ENCODE data around the gene RHBDD1.

The RHBDD1 gene

DNA sequence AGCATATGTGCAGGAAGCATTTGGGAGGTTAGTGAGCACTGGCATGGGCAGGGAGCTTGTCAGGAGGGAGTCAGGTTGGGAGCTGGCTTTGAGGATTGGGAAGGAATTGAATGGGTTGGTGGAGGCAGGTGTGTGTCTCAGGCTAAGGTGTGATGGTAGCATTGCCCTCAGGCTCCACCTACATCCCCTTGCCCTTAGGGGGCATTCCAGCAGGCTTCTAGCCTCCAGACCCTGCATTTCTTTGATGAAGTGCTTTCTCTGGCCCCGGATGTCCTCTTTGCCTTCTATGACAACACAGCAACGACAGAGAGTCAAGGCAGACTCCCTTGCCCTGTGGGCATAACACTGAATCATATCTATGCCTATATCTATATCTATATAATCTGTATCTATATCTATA is 13.5 kb downstream of the RHBDD1 start:
- Mint-ChIP-seq H3K4me1 (ENCODE audit: low read depth) (peaks cover 39% of the 10 kb centered on the region), H3K9me3 (no peaks in the 10 kb centered on the region), H3K4me3 (no peak overlapping the region), H3K36me3 (ENCODE audit: low read depth) (peaks cover 20% of the 10 kb centered on the region), H3K27me3 (no peaks in the 10 kb centered on the region), H3K27ac (no peak overlapping the region)

DNA sequence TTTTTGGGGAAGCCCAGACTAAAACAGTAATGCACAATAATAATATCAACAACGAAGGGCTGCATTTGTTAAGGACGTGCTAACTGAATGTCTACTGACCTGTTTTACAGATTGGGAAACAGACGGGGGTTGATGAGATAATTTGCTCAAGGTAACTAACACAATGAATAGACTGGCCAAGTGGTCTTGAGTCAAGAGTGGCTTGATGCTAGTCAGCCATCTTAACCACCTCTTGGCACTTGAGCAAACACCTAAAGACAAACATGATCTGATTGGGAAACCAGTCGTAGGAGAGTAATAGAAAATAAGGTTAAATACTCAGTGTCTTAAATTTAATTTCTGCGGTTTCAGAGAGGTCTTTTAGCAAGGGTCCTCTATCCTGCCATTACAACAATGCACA is 14.2 kb downstream of the RHBDD1 start:
- no peaks in the 10 kb centered on the region for H3K27me3 Mint-ChIP-seq
- peaks cover 35% of the 10 kb centered on the region for H3K4me1 Mint-ChIP-seq (ENCODE audit: low read depth)
- no peak overlapping the region for H3K4me3 Mint-ChIP-seq
- H3K27ac Mint-ChIP-seq: no peak overlapping the region
- H3K9me3 Mint-ChIP-seq: no peaks in the 10 kb centered on the region
- H3K36me3 Mint-ChIP-seq (ENCODE audit: low read depth): peaks cover 22% of the 10 kb centered on the region

DNA sequence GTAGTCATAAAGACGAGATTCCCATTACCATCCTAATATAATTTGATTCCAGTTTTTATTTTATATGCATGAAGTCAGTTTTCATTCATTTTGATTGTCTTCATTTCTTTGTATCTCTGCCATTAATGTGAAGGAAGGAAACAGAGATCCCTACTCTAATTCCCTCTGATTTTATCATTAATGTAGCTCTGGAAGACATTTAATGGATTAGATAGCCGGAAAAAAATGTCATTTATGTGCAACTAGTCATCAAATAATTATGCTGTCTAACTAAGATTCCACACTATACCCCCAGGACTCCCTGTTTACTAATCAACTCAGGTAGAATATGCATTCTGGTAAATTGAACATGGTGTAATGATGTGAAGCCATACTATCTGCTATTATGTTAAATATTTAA is 19.9 kb downstream of the RHBDD1 start:
- H3K27ac Mint-ChIP-seq: no peak overlapping the region
- no peaks in the 10 kb centered on the region for H3K27me3 Mint-ChIP-seq
- no peak overlapping the region for H3K4me3 Mint-ChIP-seq
- H3K4me1 Mint-ChIP-seq (ENCODE audit: low read depth): peaks cover 13% of the 10 kb centered on the region
- peaks cover 14% of the 10 kb centered on the region for H3K36me3 Mint-ChIP-seq (ENCODE audit: low read depth)
- H3K9me3 Mint-ChIP-seq: no peaks in the 10 kb centered on the region

DNA sequence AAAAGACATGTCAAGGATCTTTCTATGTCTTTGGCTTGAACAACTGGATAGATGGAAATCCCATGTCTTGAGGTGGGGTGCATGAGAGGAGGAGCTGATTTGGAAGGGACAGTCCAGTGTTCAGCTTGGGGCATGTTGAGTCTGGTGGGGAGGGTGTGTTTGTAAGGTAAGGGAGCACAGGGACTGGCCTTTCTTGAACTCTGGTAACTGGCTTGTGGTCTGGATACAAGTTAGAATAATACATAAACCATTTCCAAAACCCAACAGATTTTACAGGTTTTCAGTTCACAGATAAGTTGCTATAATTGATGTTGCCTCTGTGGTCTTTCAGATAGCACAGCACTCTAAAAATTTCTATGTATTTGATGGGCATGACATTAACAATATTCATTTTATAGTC is 24.2 kb downstream of the RHBDD1 start:
- H3K27ac Mint-ChIP-seq: no peak overlapping the region
- H3K4me1 Mint-ChIP-seq (ENCODE audit: low read depth): peaks cover 22% of the 10 kb centered on the region
- H3K9me3 Mint-ChIP-seq: no peaks in the 10 kb centered on the region
- H3K4me3 Mint-ChIP-seq: no peak overlapping the region
- H3K27me3 Mint-ChIP-seq: no peaks in the 10 kb centered on the region
- H3K36me3 Mint-ChIP-seq (ENCODE audit: low read depth): peaks cover 17% of the 10 kb centered on the region

DNA sequence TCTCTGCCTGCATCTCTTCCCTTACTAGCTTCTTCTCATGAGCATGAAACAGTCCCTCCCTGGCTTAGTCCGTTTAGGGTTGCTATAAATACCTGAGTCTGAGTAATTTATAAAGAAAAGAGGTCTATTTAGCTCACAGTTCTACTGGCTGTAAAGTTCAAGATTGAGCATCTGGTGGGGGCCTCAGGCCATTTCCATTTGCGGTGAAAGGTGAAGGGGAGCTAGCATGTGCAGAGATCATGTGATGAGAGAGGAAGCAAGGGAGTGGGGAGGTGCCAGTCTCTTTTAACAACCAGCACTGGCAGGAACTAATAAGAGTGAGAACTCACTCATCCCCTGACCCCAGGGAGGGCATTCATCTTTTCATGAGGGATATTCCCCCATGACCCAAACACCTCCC is 26.8 kb downstream of the RHBDD1 start:
- no peak overlapping the region for H3K4me3 Mint-ChIP-seq
- H3K36me3 Mint-ChIP-seq (ENCODE audit: low read depth): peaks cover 29% of the 10 kb centered on the region
- H3K27me3 Mint-ChIP-seq: no peaks in the 10 kb centered on the region
- peaks cover 22% of the 10 kb centered on the region for H3K4me1 Mint-ChIP-seq (ENCODE audit: low read depth)
- H3K27ac Mint-ChIP-seq: peak overlapping the region; percentile 17
- no peaks in the 10 kb centered on the region for H3K9me3 Mint-ChIP-seq

DNA sequence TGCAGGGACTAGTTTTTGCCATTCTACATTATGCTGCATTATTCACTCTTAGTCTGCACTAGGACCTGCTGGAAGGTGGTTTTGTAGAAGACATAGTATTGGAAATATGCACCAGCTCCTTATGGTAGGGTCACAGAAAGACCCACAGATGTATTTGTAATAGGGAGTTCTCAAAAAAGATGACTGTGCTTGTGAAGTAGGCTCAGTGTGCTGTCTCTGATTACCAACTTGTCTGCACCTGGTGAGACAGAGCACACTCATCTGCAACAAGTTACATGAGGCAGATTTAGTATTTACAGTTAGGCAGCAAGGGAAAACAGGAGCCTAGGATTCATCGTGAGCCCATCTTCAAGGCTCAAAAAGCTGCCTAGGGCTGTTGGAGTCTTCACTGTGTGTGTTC is 29.4 kb downstream of the RHBDD1 start:
- no peaks in the 10 kb centered on the region for H3K9me3 Mint-ChIP-seq
- no peaks in the 10 kb centered on the region for H3K27me3 Mint-ChIP-seq
- no peak overlapping the region for H3K27ac Mint-ChIP-seq
- H3K36me3 Mint-ChIP-seq (ENCODE audit: low read depth): peaks cover 50% of the 10 kb centered on the region
- H3K4me3 Mint-ChIP-seq: no peak overlapping the region
- peaks cover 33% of the 10 kb centered on the region for H3K4me1 Mint-ChIP-seq (ENCODE audit: low read depth)

DNA sequence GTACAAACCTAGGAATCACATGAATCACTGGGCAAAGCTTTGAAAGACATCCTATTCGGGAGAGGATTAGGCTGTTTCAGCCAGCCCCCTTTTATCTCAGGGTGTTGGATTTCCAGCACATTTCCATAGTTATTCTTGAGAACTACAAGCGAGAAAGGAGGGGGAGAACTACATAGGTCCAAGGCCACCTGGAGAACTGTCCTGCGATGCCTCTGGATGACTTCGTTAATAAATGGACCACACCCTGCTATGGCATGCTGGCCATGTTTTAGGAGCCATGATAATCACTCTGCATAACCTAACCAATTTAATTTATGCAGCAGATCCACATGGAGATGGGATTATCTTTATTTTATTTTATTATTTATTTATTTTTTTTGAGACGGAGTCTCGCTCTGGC is 29.9 kb downstream of the RHBDD1 start:
- H3K4me1 Mint-ChIP-seq (ENCODE audit: low read depth): peaks cover 32% of the 10 kb centered on the region
- peaks cover 55% of the 10 kb centered on the region for H3K36me3 Mint-ChIP-seq (ENCODE audit: low read depth)
- no peak overlapping the region for H3K4me3 Mint-ChIP-seq
- no peak overlapping the region for H3K27ac Mint-ChIP-seq
- no peaks in the 10 kb centered on the region for H3K27me3 Mint-ChIP-seq
- no peaks in the 10 kb centered on the region for H3K9me3 Mint-ChIP-seq

DNA sequence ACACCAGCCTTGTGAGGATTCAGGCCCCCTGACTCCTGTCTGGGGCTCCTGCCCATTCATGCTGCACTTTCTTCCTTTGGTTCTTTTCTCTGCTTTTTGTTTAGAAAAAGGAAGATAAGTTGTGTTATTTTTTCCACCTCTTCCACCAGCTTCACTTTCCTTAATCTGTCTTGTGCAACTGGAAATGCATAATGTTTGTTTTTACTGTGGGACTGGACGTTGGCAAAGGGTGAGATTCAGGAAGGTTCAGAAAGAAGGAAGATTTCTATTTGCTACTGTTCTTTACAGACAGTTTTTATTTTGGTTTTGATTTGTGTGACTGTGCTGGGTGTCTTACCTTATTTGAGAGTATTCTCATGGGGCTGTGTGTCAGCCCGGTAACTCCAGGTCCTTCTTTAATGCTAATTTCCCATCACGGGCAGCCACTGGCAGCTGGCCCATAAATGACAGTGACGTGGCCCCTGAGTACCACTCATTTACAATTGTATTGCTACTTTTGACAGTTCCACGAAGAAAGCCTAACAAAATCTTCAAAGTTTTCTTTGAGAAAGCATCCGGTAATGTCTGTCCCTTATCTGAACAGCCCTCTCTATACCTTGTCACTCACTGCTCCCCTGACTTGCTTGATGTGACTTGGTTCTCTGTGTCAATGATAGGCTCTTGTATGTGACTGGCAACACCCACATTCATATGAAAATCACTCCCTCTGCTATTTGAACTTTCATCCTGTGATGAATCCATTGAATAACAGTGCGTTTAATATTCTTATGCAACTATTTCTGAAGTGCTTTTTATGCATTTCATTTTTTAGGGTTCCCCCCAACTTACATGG is 32.7 kb downstream of the RHBDD1 start:
- Mint-ChIP-seq H3K27ac (no peak overlapping the region), H3K27me3 (no peaks in the 10 kb centered on the region), H3K36me3 (ENCODE audit: low read depth) (peaks cover 74% of the 10 kb centered on the region), H3K4me3 (no peak overlapping the region), H3K4me1 (ENCODE audit: low read depth) (peaks cover 31% of the 10 kb centered on the region), H3K9me3 (peaks cover 4% of the 10 kb centered on the region)

DNA sequence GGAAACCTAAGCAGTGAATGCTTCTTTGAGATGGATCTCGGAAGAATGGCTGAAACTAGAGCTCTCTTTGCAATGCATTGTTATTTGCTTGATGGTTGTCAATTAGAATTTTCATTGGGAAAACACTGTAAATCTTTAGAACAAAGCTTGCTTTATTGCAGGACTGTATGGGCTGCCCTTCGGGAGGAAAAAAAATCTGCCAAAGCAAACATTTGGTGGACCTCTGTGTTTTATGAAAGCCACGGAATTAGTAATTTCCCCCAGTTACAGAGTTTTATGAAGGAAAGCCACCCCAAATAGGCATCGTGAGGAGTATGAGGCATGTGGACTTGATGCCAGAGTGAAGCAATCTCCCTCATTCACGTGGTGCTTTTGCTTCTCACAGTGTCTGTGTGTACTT is 33.5 kb downstream of the RHBDD1 start:
- H3K4me1 Mint-ChIP-seq (ENCODE audit: low read depth): peaks cover 39% of the 10 kb centered on the region
- no peak overlapping the region for H3K27ac Mint-ChIP-seq
- H3K4me3 Mint-ChIP-seq: no peak overlapping the region
- peaks cover 5% of the 10 kb centered on the region for H3K9me3 Mint-ChIP-seq
- H3K27me3 Mint-ChIP-seq: no peaks in the 10 kb centered on the region
- H3K36me3 Mint-ChIP-seq (ENCODE audit: low read depth): peaks cover 75% of the 10 kb centered on the region

DNA sequence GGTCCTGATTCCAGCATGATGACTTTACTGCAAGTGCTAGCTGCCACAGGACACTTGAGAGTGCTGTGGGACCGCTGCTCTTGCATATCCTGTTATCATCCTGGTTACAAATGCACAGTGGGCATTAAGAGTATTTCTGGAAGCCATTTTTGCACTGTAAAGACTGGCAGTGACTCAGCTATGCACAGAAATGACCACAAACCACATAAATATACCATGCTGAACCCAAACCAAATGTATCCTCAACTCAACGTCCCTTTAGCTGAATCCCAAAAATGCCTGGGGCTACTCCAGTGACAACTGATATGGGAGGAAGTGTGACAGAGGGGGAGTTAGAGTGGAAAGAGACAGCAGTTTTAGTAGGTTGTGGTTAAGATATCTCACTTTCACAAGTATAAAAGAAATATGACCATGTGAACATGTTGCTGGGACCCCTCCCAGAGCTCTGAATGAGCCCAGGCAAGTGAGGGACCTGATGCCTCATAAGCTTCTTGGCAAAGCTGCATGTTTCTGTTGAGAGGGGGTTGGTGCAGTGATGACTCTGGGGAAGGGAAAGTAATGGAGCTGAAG is 37.3 kb downstream of the RHBDD1 start:
- Mint-ChIP-seq H3K4me3 (peak overlapping the region; percentile 36), H3K9me3 (peaks cover 5% of the 10 kb centered on the region), H3K27ac (peak overlapping the region; percentile 92), H3K4me1 (ENCODE audit: low read depth) (peaks cover 48% of the 10 kb centered on the region), H3K27me3 (no peaks in the 10 kb centered on the region), H3K36me3 (ENCODE audit: low read depth) (peaks cover 78% of the 10 kb centered on the region)

DNA sequence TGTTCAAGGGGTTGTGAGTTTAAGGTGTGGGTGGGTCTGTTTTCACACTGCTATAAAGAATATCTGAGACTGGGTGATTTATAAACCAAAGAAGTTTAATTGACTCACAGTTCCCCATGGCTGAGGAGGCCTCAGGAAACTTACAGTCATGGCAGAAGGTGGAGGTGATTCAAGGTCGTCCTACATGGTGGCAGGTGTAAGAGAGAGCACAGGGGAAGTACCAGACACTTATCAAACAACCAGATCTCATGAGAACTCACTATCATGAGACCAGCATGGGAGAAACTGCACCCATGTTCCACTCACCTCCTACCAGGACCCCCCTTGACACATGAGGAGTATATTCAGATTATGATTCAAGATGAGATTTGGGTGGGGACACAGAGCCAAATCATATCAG is 38.0 kb downstream of the RHBDD1 start:
- Mint-ChIP-seq H3K27ac (peak overlapping the region; percentile 92), H3K4me1 (ENCODE audit: low read depth) (peaks cover 41% of the 10 kb centered on the region), H3K36me3 (ENCODE audit: low read depth) (peaks cover 75% of the 10 kb centered on the region), H3K9me3 (peaks cover 5% of the 10 kb centered on the region), H3K27me3 (no peaks in the 10 kb centered on the region), H3K4me3 (peak overlapping the region; percentile 36)

DNA sequence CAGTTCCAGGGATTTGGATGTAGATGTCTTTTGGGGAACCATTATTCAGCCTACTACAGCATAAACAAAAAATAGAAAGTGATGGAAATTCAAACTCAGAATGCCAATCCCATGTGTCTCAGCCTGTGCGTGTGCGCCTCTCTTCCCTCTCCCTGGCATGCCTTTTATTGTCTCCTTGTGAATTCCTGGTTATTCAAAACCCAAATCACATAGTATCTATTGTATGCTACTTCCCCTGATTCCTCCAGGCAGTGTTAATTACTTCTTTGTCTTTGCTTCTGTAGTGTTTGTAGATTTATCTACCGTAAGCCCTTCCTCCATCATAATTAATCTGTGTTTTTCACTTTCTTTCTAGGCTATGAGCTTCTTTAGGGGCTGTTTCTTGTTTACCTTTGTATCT is 38.9 kb downstream of the RHBDD1 start:
- no peaks in the 10 kb centered on the region for H3K27me3 Mint-ChIP-seq
- H3K36me3 Mint-ChIP-seq (ENCODE audit: low read depth): peaks cover 75% of the 10 kb centered on the region
- H3K9me3 Mint-ChIP-seq: peaks cover 5% of the 10 kb centered on the region
- H3K4me3 Mint-ChIP-seq: no peak overlapping the region
- peaks cover 39% of the 10 kb centered on the region for H3K4me1 Mint-ChIP-seq (ENCODE audit: low read depth)
- no peak overlapping the region for H3K27ac Mint-ChIP-seq

DNA sequence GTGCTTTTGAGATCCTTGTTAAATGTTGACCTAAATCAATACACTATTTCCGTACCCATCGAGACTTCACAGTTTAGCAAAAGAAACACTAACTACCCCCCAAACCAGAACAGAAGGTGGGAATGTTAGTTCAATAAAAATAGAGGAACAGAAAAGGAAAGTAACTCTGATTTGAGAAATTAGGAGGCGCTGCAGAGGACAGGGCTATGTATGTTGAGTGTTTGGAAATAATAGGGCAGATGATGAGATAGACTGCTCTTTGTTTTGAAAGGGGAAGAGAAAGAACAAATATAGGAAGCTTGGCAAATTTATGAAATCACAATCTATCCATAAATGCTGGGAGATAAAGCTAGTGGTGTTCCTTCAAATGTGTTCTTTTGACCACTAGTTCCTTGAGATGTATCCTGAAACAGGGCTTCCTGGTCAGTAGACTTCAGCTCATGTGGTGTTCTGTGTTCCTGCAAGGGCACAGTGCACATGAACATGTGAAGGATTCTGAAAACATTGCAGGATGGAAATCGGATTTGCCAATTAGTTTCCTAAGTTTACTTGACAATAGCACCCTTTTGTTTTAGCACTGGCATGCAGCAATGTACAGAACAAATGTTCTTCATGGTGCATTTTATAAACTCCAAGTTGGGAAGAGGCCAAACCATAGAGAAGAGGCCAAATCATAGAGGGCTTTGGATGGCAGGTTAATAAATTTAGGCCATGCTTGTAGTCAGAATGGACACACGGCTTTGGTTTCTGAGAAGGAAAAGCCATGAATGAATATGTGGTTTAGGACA is 39.8 kb downstream of the RHBDD1 start:
- Mint-ChIP-seq H3K27me3 (no peaks in the 10 kb centered on the region), H3K4me1 (ENCODE audit: low read depth) (peaks cover 39% of the 10 kb centered on the region), H3K4me3 (no peak overlapping the region), H3K9me3 (peaks cover 5% of the 10 kb centered on the region), H3K36me3 (ENCODE audit: low read depth) (peaks cover 77% of the 10 kb centered on the region), H3K27ac (no peak overlapping the region)

DNA sequence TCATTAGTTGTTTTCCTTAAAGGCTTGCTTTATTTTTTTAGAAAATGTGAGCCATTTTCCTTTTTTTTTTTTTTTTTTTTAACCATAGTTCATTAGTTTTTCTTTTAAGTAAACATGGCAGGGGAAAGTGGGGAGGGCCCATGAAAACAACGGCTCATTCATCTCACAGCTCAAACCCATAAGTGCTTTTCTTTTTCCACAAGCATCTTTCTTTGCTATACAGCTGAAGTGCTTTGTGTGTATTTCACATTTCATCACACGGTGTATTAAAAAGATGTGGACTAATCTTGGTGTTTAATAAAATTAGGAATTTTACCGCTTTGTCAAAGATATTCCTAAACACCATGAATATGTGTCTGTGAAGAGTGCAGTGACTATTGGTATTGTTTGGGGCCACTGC is 41.6 kb downstream of the RHBDD1 start:
- Mint-ChIP-seq H3K4me3 (no peak overlapping the region), H3K36me3 (ENCODE audit: low read depth) (peaks cover 77% of the 10 kb centered on the region), H3K4me1 (ENCODE audit: low read depth) (peaks cover 30% of the 10 kb centered on the region), H3K27me3 (no peaks in the 10 kb centered on the region), H3K27ac (no peak overlapping the region), H3K9me3 (peaks cover 5% of the 10 kb centered on the region)

DNA sequence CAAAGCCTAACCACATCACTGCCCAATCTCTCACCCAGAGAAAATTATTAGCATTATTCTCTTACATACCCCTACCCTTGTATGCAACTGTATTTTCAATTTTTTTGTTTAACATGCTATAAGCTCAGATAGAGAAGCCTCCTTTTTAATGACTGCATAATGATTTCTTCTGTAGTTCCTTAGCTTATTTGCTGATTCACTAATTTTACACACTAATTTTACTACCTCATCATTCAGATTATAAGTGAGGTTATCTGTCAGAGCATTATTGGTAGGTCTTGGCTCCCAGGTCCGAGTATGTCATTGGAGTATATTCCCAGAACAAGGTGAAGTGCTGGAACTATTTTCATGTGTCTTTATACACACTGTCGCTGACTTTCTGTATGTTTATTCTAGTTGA is 45.4 kb downstream of the RHBDD1 start:
- no peak overlapping the region for H3K27ac Mint-ChIP-seq
- H3K4me1 Mint-ChIP-seq (ENCODE audit: low read depth): no peaks in the 10 kb centered on the region
- peaks cover 64% of the 10 kb centered on the region for H3K36me3 Mint-ChIP-seq (ENCODE audit: low read depth)
- H3K27me3 Mint-ChIP-seq: no peaks in the 10 kb centered on the region
- no peak overlapping the region for H3K4me3 Mint-ChIP-seq
- peaks cover 3% of the 10 kb centered on the region for H3K9me3 Mint-ChIP-seq
